Endothelial cell of umbilical vein (primary cell): ENCODE measurements around the gene TMEM167A. TPM values are rescaled to one million over a fixed set of nuclear protein-coding genes. Genes with fewer than 3 reads are reported as not detected.

Source experiments
- BruUV-seq: library from RNA; stranded (reverse); fragments of 400-500 nt; replicated peaks from 2 replicates; lab custom pipeline; 2021; lab: Mats Ljungman, UMichigan
- CTCF ChIA-PET: fragments of 300-600, 350-600 bp; sonication (Branson Sonifier 250); formaldehyde crosslinking; loops from one replicate; lab custom pipeline; 2021; ENCODE audit warnings: antibody characterized with exemption, inconsistent platforms; lab: Charles Lee
- POLR2A ChIA-PET: fragments of 300-600, 350-600 bp; sonication (Branson Sonifier 250); formaldehyde crosslinking; loops from one replicate; lab custom pipeline; 2021; ENCODE audit warnings: antibody characterized with exemption, inconsistent platforms; lab: Charles Lee
- DNase-seq: peaks from one replicate; pipeline ENCODE4 v3.0.0-alpha.2; 2011; ENCODE audit warnings: low read depth, low spot score
- FAIRE-seq: peaks from 2 replicates; lab custom pipeline; 2011; peaks lifted over from hg19 to GRCh38; lab: Jason Lieb, UNC
- H2AFZ ChIP-seq: 2 replicates; pipeline ENCODE4 v1.6.0; 2012; ENCODE audit warnings: low read depth, low read length, control low read depth, inconsistent platforms
- H3K27ac ChIP-seq: 2 replicates; pipeline ENCODE4 v1.5.1; 2011; ENCODE audit warnings: low read depth, mild to moderate bottlenecking, control low read depth, low read length, moderate library complexity; ENCODE audit not compliant: insufficient read depth
- H3K27me3 ChIP-seq, 2 experiments: 2 replicates each; pipeline versions ENCODE4 v1.6.0 to v1.6.1; 2011; ENCODE audit warnings: low read length in 2 of 2, mixed read lengths in 1 of 2; ENCODE audit not compliant: control insufficient read depth in 2 of 2, insufficient read depth in 2 of 2
- H3K36me3 ChIP-seq, 2 experiments: 2 replicates in 1 of 2; 3 replicates in 1 of 2; pipeline ENCODE4 v1.5.1; 2011; ENCODE audit warnings: low read length in 2 of 2, mild to moderate bottlenecking in 1 of 2, moderate library complexity in 1 of 2; ENCODE audit not compliant: control insufficient read depth in 2 of 2, insufficient read depth in 2 of 2; ENCODE audit errors: extremely low read depth in 1 of 2
- H3K4me1 ChIP-seq: 3 replicates; pipeline ENCODE4 v1.5.1; 2011; ENCODE audit warnings: mild to moderate bottlenecking, low read length; ENCODE audit not compliant: control insufficient read depth, insufficient read depth; ENCODE audit errors: extremely low read depth
- H3K4me2 ChIP-seq: 2 replicates; pipeline ENCODE4 v1.6.1; 2011; ENCODE audit warnings: low read length, control low read depth, mixed read lengths; ENCODE audit not compliant: insufficient read depth
- H3K4me3 ChIP-seq, 3 experiments: fragments of 200-600 bp in 1 of 3; sonication (generic), shearing (Covaris generic) in 1 of 3; replicated peaks in 1 of 3; 2 replicates each; pipeline ENCODE4 v1.5.1; 2011 to 2016; ENCODE audit warnings: control low read depth in 3 of 3, low read length in 3 of 3, mild to moderate bottlenecking in 2 of 3, inconsistent platforms in 1 of 3, low read depth in 1 of 3, moderate library complexity in 1 of 3; ENCODE audit not compliant: insufficient read depth in 1 of 3
- H3K79me2 ChIP-seq: 2 replicates; pipeline ENCODE4 v1.6.0; 2012; ENCODE audit warnings: low read length, inconsistent platforms; ENCODE audit not compliant: control insufficient read depth, insufficient read depth
- H3K9ac ChIP-seq: replicated peaks from 2 replicates; pipeline ENCODE3; 2011; ENCODE audit warnings: low read length, control low read depth; ENCODE audit not compliant: insufficient read depth; ENCODE audit errors: extremely low read depth
- H3K9me1 ChIP-seq: replicated peaks from 3 replicates; pipeline ENCODE4 v1.6.0; 2011; ENCODE audit warnings: mild to moderate bottlenecking, low read length; ENCODE audit not compliant: control insufficient read depth, insufficient read depth; ENCODE audit errors: extremely low read depth
- H3K9me3 ChIP-seq: replicated peaks from 2 replicates; pipeline ENCODE4 v1.5.1; 2012; ENCODE audit warnings: low read length, inconsistent platforms; ENCODE audit not compliant: control insufficient read depth, insufficient read depth
- H4K20me1 ChIP-seq: replicated peaks from 2 replicates; pipeline ENCODE3; 2011; ENCODE audit warnings: mild to moderate bottlenecking, low read length; ENCODE audit not compliant: control insufficient read depth, insufficient read depth; ENCODE audit errors: extremely low read depth
- EZH2 ChIP-seq: IDR thresholded peaks from 2 replicates; pipeline ENCODE4 v1.6.1; 2012; ENCODE audit warnings: borderline replicate concordance, low read depth, mild to moderate bottlenecking, moderate library complexity, low read length, inconsistent platforms; ENCODE audit not compliant: severe bottlenecking
- FOS ChIP-seq: IDR thresholded peaks from 2 replicates; pipeline ENCODE4 v1.6.1; 2011; ENCODE audit warnings: mild to moderate bottlenecking, low read length, moderate library complexity, borderline replicate concordance; ENCODE audit not compliant: insufficient read depth
- MAX ChIP-seq: IDR thresholded peaks from 2 replicates; pipeline ENCODE4 v1.6.1; 2011; ENCODE audit not compliant: insufficient read depth, insufficient read length
- MYC ChIP-seq: IDR thresholded peaks from one replicate; pipeline ENCODE4 v1.6.1; 2011; ENCODE audit warnings: mild to moderate bottlenecking, low read depth, low read length
- dilution Hi-C: fragments of 300-500 bp; cut with MboI; formaldehyde crosslinking; loops from one replicate; pipeline ENCODE4 v1.15.0; 2019; ENCODE audit warnings: low sequenced_read_pairs; ENCODE audit not compliant: extremely low pct_ligation_motif_present
- intact Hi-C: fragments of 100-400 bp; cut with micrococcal nuclease; formaldehyde crosslinking; loops from one replicate; pipeline ENCODE4 v1.10.0; 2022
- polyA plus RNA-seq, 4 experiments: library from polyadenylated mRNA; depleted of rRNA in 3 of 4; stranded (reverse) in 3 of 4; unstranded in 1 of 4; fragments of >200 nt; gene quantifications; 2 replicates each; pipeline versions ENCODE4 v1.2.1 to v1.2.3, GENCODE V29; 2011 to 2012; ENCODE audit warnings: missing spikeins in 1 of 4
- total RNA-seq: library from RNA; stranded (reverse); gene quantifications from 2 replicates; pipeline ENCODE4 v1.2.3, GENCODE V29; 2021

TMEM167A gene
- total and polyA plus RNA-seq, 2 donors (not counting 3 experiments of a cell fraction or from before 2014, with no cell fraction given) = 20.2 to 64.4 TPM

- Histone ChIP-seq H3K36me3 (no peaks in the 10 kb centered on the region), H3K4me3 (no peak overlapping the region), H4K20me1 (no peaks in the 10 kb centered on the region), H3K4me1 (no peaks in the 10 kb centered on the region), H3K79me2 (no peaks in the 10 kb centered on the region), H3K9me1 (no peaks in the 10 kb centered on the region), H2AFZ (no peak overlapping the region), H3K27me3 (no peaks in the 10 kb centered on the region), H3K9me3 (no peaks in the 10 kb centered on the region), H3K9ac (no peak overlapping the region), H3K27ac (no peak overlapping the region), H3K4me2 (no peak overlapping the region)
- FAIRE-seq (no peak), DNase-seq (no peak)
- BruUV-seq = no TSS peak
- dilution Hi-C loops (no loop called here), intact Hi-C loops (no loop called here)
- TF ChIP-seq MAX (no peak), EZH2 (no peak), FOS (no peak)
- CTCF ChIA-PET = interaction anchor here (1.2 kb wide), 1 partner anchor 28 kb away, joined by 3 read pairs; no protein-coding TSS in a partner anchor
- POLR2A ChIA-PET = no interaction called here
Measured at GRCh38 chr5:83035373-83036100, 41.7 kb downstream of the TMEM167A start.

- POLR2A ChIA-PET = no interaction called here
- no peaks in the 10 kb centered on the region for H3K4me1 ChIP-seq
- H2AFZ ChIP-seq = no peak overlapping the region
- H3K9me3 ChIP-seq = no peaks in the 10 kb centered on the region
- DNase-seq = no peak
- H3K9ac ChIP-seq = no peak overlapping the region
- no peak for FAIRE-seq
- intact Hi-C loops (no loop called here), dilution Hi-C loops (no loop called here)
- TF ChIP-seq MYC = no peak
- no peak overlapping the region for H3K27ac ChIP-seq
- no peak overlapping the region for H3K4me2 ChIP-seq
- no TSS peak for BruUV-seq
- no peaks in the 10 kb centered on the region for H3K79me2 ChIP-seq
- no peaks in the 10 kb centered on the region for H3K36me3 ChIP-seq
- H3K27me3 ChIP-seq = no peaks in the 10 kb centered on the region
- no peaks in the 10 kb centered on the region for H3K9me1 ChIP-seq
- no peak overlapping the region for H3K4me3 ChIP-seq
- no peaks in the 10 kb centered on the region for H4K20me1 ChIP-seq
- CTCF ChIA-PET = interaction anchor here (1.2 kb wide), 1 partner anchor 29 kb away, joined by 3 read pairs; no protein-coding TSS in a partner anchor
Measured at GRCh38 chr5:83034528-83035207, 42.5 kb downstream of the TMEM167A start.
